MM.1S (cell line): Measurements from ENCODE around the gene NUDT14.

Experiments used
- CTCF ChIP-seq: fragments of 300-600 bp; sonication (generic); IDR thresholded peaks from 2 replicates; pipeline ENCODE4 v1.5.1; 2016; ENCODE audit warnings: antibody characterized with exemption, low read length, mixed read lengths
- EZH2 ChIP-seq: fragments of 300-600 bp; sonication (generic); optimal IDR thresholded peaks from 2 replicates; pipeline ENCODE3; 2017; ENCODE audit warnings: low read depth, mild to moderate bottlenecking, antibody characterized with exemption, low read length, mixed read lengths
- EZH2phosphoT487 ChIP-seq: fragments of 300-600 bp; sonication (generic); IDR thresholded peaks from 2 replicates; pipeline ENCODE4 v1.6.1; 2018; ENCODE audit warnings: antibody characterized with exemption, low read length

- TF ChIP-seq CTCF, result no peak
- no peak for TF ChIP-seq EZH2
- no peak for TF ChIP-seq EZH2phosphoT487
These were observed 6.0 kb upstream of the NUDT14 start for GRCh38 chr14:105187116-105187515.
